HepG2 (cell line): Measurements from ENCODE around the gene IGFLR1. TPM values are rescaled to one million over a fixed set of nuclear protein-coding genes. Genes with fewer than 3 reads are reported as not detected.
A peak's percentile ranks its signal among the peaks of the same experiment; 100 is the strongest.

Source experiments
- ATAC-seq: fragments of 200-7000 bp; cut with Tn5 transposase; 3 replicates; pipeline ENCODE4 v1.9.1; 2020; ENCODE audit warnings: mild to moderate bottlenecking, moderate library complexity
- BruUV-seq: library from RNA; stranded (reverse); fragments of 400-500 nt; replicated peaks from 2 replicates; lab custom pipeline; 2021; lab: Mats Ljungman, UMichigan
- CTCF ChIA-PET: fragments of 300-600 bp; formaldehyde crosslinking; extraction: SDS; loops from one replicate; lab custom pipeline; 2021; ENCODE audit warnings: low total read pairs, inconsistent platforms, low intra/inter-chr PET ratio; lab: Yijun Ruan, JAX
- POLR2A ChIA-PET: fragments of 350-600 bp; sonication (Branson Sonifier 250); formaldehyde crosslinking; loops from one replicate; lab custom pipeline; 2020; ENCODE audit warnings: antibody characterized with exemption, inconsistent platforms; lab: Yijun Ruan, JAX
- DNase-seq: peaks from one replicate; pipeline ENCODE4 v3.0.0-alpha.2; 2015; ENCODE audit warnings: low spot score
- FAIRE-seq: peaks from 3 replicates; lab custom pipeline; 2011; peaks lifted over from hg19 to GRCh38; lab: Jason Lieb, UNC
- H2AFZ ChIP-seq: one replicate; pipeline ENCODE4 v1.6.1; 2011; ENCODE audit warnings: low read length, inconsistent platforms
- H3K27ac ChIP-seq: fragments of 300-600 bp; 3 replicates; pipeline ENCODE4 v1.8.0; 2011; ENCODE audit warnings: mixed run types, mild to moderate bottlenecking, mixed read lengths, low read length, inconsistent platforms; ENCODE audit not compliant: insufficient read depth; ENCODE audit errors: extremely low read length
- H3K27me3 ChIP-seq, 2 experiments: fragments of 200-600 bp in 1 of 2; 2 replicates in 1 of 2; 3 replicates in 1 of 2; pipeline versions ENCODE4 v1.6.0 to v1.8.0; 2011; ENCODE audit warnings: low read length in 2 of 2, mild to moderate bottlenecking in 2 of 2, moderate library complexity in 2 of 2, inconsistent platforms in 1 of 2; ENCODE audit not compliant: insufficient read depth in 2 of 2, control insufficient read depth in 1 of 2
- H3K36me3 ChIP-seq, 2 experiments: fragments of 200-600 bp in 1 of 2; replicated peaks in 1 of 2; 2 replicates in 1 of 2; 3 replicates in 1 of 2; pipeline versions ENCODE4 v1.5.1 to v1.8.0; 2011; ENCODE audit warnings: low read length in 2 of 2, inconsistent platforms in 1 of 2; ENCODE audit not compliant: insufficient read depth in 2 of 2, control insufficient read depth in 1 of 2
- H3K4me1 ChIP-seq: 2 replicates; pipeline ENCODE4 v1.5.1; 2012; ENCODE audit warnings: low read length, inconsistent platforms; ENCODE audit not compliant: insufficient read depth
- H3K4me2 ChIP-seq: 2 replicates; pipeline ENCODE4 v1.6.0; 2011; ENCODE audit warnings: low read depth, low read length, inconsistent platforms
- H3K4me3 ChIP-seq, 3 experiments: fragments of 200-600 bp in 1 of 3; sonication (generic), shearing (Covaris generic) in 1 of 3; replicated peaks in 1 of 3; 2 replicates each; pipeline ENCODE4 v1.5.1; 2011 to 2016; ENCODE audit warnings: low read length in 3 of 3, inconsistent platforms in 2 of 3, low read depth in 2 of 3, mild to moderate bottlenecking in 2 of 3, control low read depth in 1 of 3, mixed read lengths in 1 of 3; ENCODE audit not compliant: insufficient read depth in 1 of 3
- H3K79me2 ChIP-seq: one replicate; pipeline ENCODE4 v1.6.1; 2011; ENCODE audit warnings: low read length, inconsistent platforms; ENCODE audit not compliant: insufficient read depth
- H3K9ac ChIP-seq: 2 replicates; pipeline ENCODE4 v1.6.0; 2011; ENCODE audit warnings: mild to moderate bottlenecking, low read depth, low read length, inconsistent platforms; ENCODE audit not compliant: insufficient read depth
- H3K9me3 ChIP-seq: 2 replicates; pipeline ENCODE4 v1.5.1; 2012; ENCODE audit warnings: mild to moderate bottlenecking, low read length
- H4K20me1 ChIP-seq: 2 replicates; pipeline ENCODE4 v1.6.0; 2011; ENCODE audit warnings: inconsistent platforms, mild to moderate bottlenecking, low read length, moderate library complexity; ENCODE audit not compliant: insufficient read depth
- AGO2 ChIP-seq: fragments of 200-400 bp; formaldehyde crosslinking; optimal IDR thresholded peaks from 2 replicates; pipeline ENCODE3; 2017; ENCODE audit warnings: mild to moderate bottlenecking, low read depth, low read length, moderate library complexity
- CREM ChIP-seq, 2 experiments: sonication (generic) in 1 of 2; formaldehyde crosslinking in 1 of 2; IDR thresholded peaks; 2 replicates each; pipeline versions ENCODE4 v1.4.0 to v1.6.1; 2016 to 2020; ENCODE audit warnings: antibody characterized with exemption in 1 of 2, mild to moderate bottlenecking in 1 of 2, missing genetic modification reagents in 1 of 2
- EEA1 ChIP-seq: sonication (generic); formaldehyde crosslinking; IDR thresholded peaks from 2 replicates; pipeline ENCODE4 v1.5.1; 2020; ENCODE audit warnings: mild to moderate bottlenecking, missing genetic modification reagents, borderline replicate concordance
- KDM6A ChIP-seq: IDR thresholded peaks from 2 replicates; pipeline ENCODE4 v1.6.1; 2016; ENCODE audit warnings: low read depth
- MAF1 ChIP-seq: sonication (generic); formaldehyde crosslinking; IDR thresholded peaks from 2 replicates; pipeline ENCODE4 v1.5.0; 2020; ENCODE audit warnings: missing genetic modification reagents, borderline replicate concordance
- MAX ChIP-seq: IDR thresholded peaks from 2 replicates; pipeline ENCODE4 v1.6.1; 2012; ENCODE audit warnings: inconsistent platforms
- SALL1 ChIP-seq: sonication (generic); formaldehyde crosslinking; IDR thresholded peaks from 2 replicates; pipeline ENCODE4 v1.8.0; 2022; ENCODE audit warnings: mild to moderate bottlenecking, missing genetic modification reagents
- SAP130 ChIP-seq: IDR thresholded peaks from 2 replicates; pipeline ENCODE4 v1.6.1; 2016; ENCODE audit warnings: low read depth
- YEATS4 ChIP-seq: sonication (generic); formaldehyde crosslinking; IDR thresholded peaks from 2 replicates; pipeline ENCODE4 v1.4.0; 2020; ENCODE audit warnings: missing genetic modification reagents, borderline replicate concordance
- ZBTB21 ChIP-seq: sonication (generic); formaldehyde crosslinking; IDR thresholded peaks from 2 replicates; pipeline ENCODE4 v1.4.0; 2020; ENCODE audit warnings: missing genetic modification reagents
- ZBTB25 ChIP-seq: IDR thresholded peaks from 2 replicates; pipeline ENCODE4 v1.6.1; 2018; ENCODE audit warnings: missing genetic modification reagents
- ZNF225 ChIP-seq: sonication (generic); formaldehyde crosslinking; IDR thresholded peaks from 2 replicates; pipeline ENCODE4 v1.4.0; 2020; ENCODE audit warnings: mild to moderate bottlenecking, missing genetic modification reagents
- ZNF556 ChIP-seq: sonication (generic); formaldehyde crosslinking; IDR thresholded peaks from 2 replicates; pipeline ENCODE4 v1.4.0; 2020; ENCODE audit warnings: mild to moderate bottlenecking, missing genetic modification reagents, borderline replicate concordance
- WGBS: methylation state at CpG from one replicate; pipeline ENCODE4 v1.1.6; 2017; ENCODE audit warnings: low lambda C conversion rate; 5-methylcytosine and 5-hydroxymethylcytosine counted together
- in situ Hi-C: cut with HindIII; loops from 2 replicates; pipeline ENCODE4 v1.10.0; 2017; ENCODE audit warnings: low pct_unique_long_range_greater_than_20kb; ENCODE audit not compliant: extremely low pct_ligation_motif_present
- intact Hi-C: fragments of 100-400 bp; cut with micrococcal nuclease; formaldehyde crosslinking; loops from one replicate; pipeline ENCODE4 v1.10.0; 2022; ENCODE audit not compliant: unreplicated experiment
- polyA plus RNA-seq, 8 experiments: library from polyadenylated mRNA; depleted of rRNA in 3 of 8; stranded (reverse) in 7 of 8; unstranded in 1 of 8; fragments of >200 nt; fragmentation: Illumina TruSeq in 4 of 8; extraction: Trizol in 4 of 8; gene quantifications; 2 replicates each; pipeline versions ENCODE4 v1.2.1 to v1.2.3, GENCODE V29; 2011 to 2016; ENCODE audit warnings: low read depth in 4 of 8, missing spikeins in 1 of 8, mixed read lengths in 1 of 8; ENCODE audit not compliant: insufficient read depth in 1 of 8
- total RNA-seq, 5 experiments: library from RNA; depleted of rRNA; stranded (reverse); fragments of >200 nt; fragmentation: Illumina TruSeq; extraction: Trizol; gene quantifications; 2 replicates each; pipeline ENCODE4 v1.2.3, GENCODE V29; 2016; ENCODE audit warnings: low read depth in 1 of 5
- TF ChIP-seq, protein P1 (sequence below): sonication (generic); formaldehyde crosslinking; IDR thresholded peaks from 2 replicates; pipeline ENCODE4 v1.8.1; 2023; ENCODE audit warnings: mild to moderate bottlenecking, moderate library complexity, missing genetic modification reagents

IGFLR1 gene
- total and polyA plus RNA-seq, 2 of the 13 experiments (the other 11 are each of a cell fraction or from before 2014, with no cell fraction given): 5.4 to 8.9 TPM

GRCh38 chr19:35720163-35720524, 22.1 kb downstream of the IGFLR1 start:
- ATAC-seq (no peak), DNase-seq (no peak), FAIRE-seq (no peak)
- in situ Hi-C loops: no loop called here
- Histone ChIP-seq H3K79me2 (peaks cover 21% of the 10 kb centered on the region), H3K27ac (peak overlapping the region; percentile 67), H3K9me3 (no peaks in the 10 kb centered on the region), H3K9ac (peak overlapping the region; percentile 88; the same call in 1 of the 2 replicates), H3K4me1 (peaks cover 22% of the 10 kb centered on the region), H2AFZ (no peak overlapping the region), H3K36me3 (peaks cover 25 to 46% of the 10 kb centered on the region in 2 experiments), H3K4me2 (no peak overlapping the region), H4K20me1 (peaks cover 8% of the 10 kb centered on the region), H3K4me3 (no peak overlapping the region), H3K27me3 (no peaks in the 10 kb centered on the region)
- no TSS peak for BruUV-seq
- intact Hi-C loops: no loop called here
- POLR2A ChIA-PET: interaction anchor here (1.4 to 4.6 kb wide), 4 partner anchors 16 to 28 kb away, joined by 3 to 69 read pairs (median 15); partner anchors contain the start of genes LIN37, PSENEN and U2AF1L4
- CTCF ChIA-PET: interaction anchor here (7.0 kb wide), 1 partner anchor 26 kb away, joined by 201 read pairs; no protein-coding TSS in a partner anchor
- no peak for TF ChIP-seq ZNF225
- 90% methylated on average over 9 of the region's 9 CpGs for WGBS

- BruUV-seq: TSS peak; percentile 44
- H3K4me1 ChIP-seq: peaks cover 28% of the 10 kb centered on the region
- in situ Hi-C loops (loop anchor here (5.0 kb wide), 1 partner anchor 172 kb away; the partner anchor contains the start of gene TMEM147), intact Hi-C loops (loop anchor here (2.0 kb wide), 1 partner anchor 21 kb away; no protein-coding TSS in a partner anchor)
- H3K27ac ChIP-seq: peak overlapping the region; percentile 67
- CTCF ChIA-PET: interaction anchor here (7.0 kb wide), 1 partner anchor 25 kb away, joined by 201 read pairs; no protein-coding TSS in a partner anchor
- H3K36me3 ChIP-seq: peaks cover 20 to 40% of the 10 kb centered on the region in 2 experiments
- H4K20me1 ChIP-seq: peaks cover 8% of the 10 kb centered on the region
- H3K9me3 ChIP-seq: no peaks in the 10 kb centered on the region
- 30% methylated on average over 27 of the region's 32 CpGs for WGBS
- FAIRE-seq (peak; percentile 92), DNase-seq (peak; percentile 89), ATAC-seq (peak; percentile 53)
- peaks cover 21% of the 10 kb centered on the region for H3K79me2 ChIP-seq
- POLR2A ChIA-PET: interaction anchor here (1.0 to 4.6 kb wide), 9 partner anchors 10 to 100 kb away, joined by 3 to 69 read pairs (median 4); partner anchors contain the start of genes LIN37, PSENEN and U2AF1L4
- peak overlapping the region; percentile 84 for H3K4me2 ChIP-seq
- H3K27me3 ChIP-seq: no peaks in the 10 kb centered on the region
- H3K4me3 ChIP-seq: peak overlapping the region; percentile 93 to 99 (median 97)
- H3K9ac ChIP-seq: peak overlapping the region; percentile 88
- H2AFZ ChIP-seq: no peak overlapping the region
- TF ChIP-seq MAF1 (CRISPR knock-in tag) (no peak), KDM6A (no peak), MAX (peak; percentile 67; the same call in 1 of the 2 replicates), SALL1 (CRISPR knock-in tag) (peak; percentile 52; the same call in 1 of the 2 replicates), ZBTB25 (CRISPR knock-in tag) (0 out of 2 replicates have a peak, but pooled peaks have one; percentile 18), CREM (IDR thresholded peaks at IDR 0.05) (peak; percentile 39; the same call in 1 of the 2 replicates), CREM (CRISPR knock-in tag; IDR thresholded peaks at IDR 0.05) (no peak), SAP130 (peak; percentile 90), ZNF556 (CRISPR knock-in tag) (0 out of 2 replicates have a peak, but pooled peaks have one; percentile 26), YEATS4 (peak; percentile 26; the same call in 1 of the 2 replicates), AGO2 (peak; percentile 37), ZBTB21 (CRISPR knock-in tag) (peak; percentile 49; the same call in 1 of the 2 replicates), EEA1 (CRISPR knock-in tag) (no peak)
- TF ChIP-seq, protein P1, sequence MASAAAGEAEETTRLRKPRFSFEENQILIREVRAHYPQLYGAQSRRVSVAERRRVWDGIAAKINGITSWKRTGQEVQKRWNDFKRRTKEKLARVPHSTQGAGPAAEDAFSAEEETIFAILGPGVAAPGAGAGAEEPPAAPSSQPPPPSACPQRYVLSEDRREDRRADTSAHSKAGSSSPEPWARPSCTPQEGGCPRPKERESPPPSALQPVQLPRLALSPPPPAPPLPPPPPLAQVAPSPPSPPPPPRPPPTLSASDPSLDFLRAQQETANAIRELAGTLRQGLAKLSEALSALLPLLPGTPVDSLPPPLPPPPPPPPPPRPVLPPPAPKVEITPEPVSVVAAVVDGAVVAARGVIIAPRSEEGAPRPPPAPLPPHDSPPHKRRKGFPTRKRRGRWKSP (CRISPR knock-in tag): peak; percentile 60; the same call in 1 of the 2 replicates
Observed at GRCh38 chr19:35719402-35720162, 22.7 kb downstream of the IGFLR1 start.
